ENCODE measurements around the gene CCDC86. TPM values are rescaled to one million over a fixed set of nuclear protein-coding genes. Genes with fewer than 3 reads are reported as not detected.

The CCDC86 gene
- total and polyA plus RNA-seq, 2 of the 4 experiments (the other 2 are of a cell fraction): 9.5 to 34.0 TPM

GRCh38 chr11:60813324-60813723 is 28.6 kb upstream of the CCDC86 start:
- no peaks in the 10 kb centered on the region for H4K20me1 ChIP-seq (ENCODE audit: insufficient read depth, low read length)
- H3K23ac ChIP-seq (ENCODE audit: low read depth, low read length): no peak overlapping the region
- H4K8ac ChIP-seq (ENCODE audit: low read depth in 2 of 2, low read length in 2 of 2): no peak overlapping the region
- H3K27me3 ChIP-seq (ENCODE audit: control insufficient read depth, insufficient read depth, low read length): peaks cover 10% of the 10 kb centered on the region
- H2BK15ac ChIP-seq (ENCODE audit: low read depth, low read length): no peak overlapping the region
- in situ Hi-C loops (cut with MboI; ENCODE audit: low sequenced_read_pairs): no loop called here
- no peak overlapping the region for H3K56ac ChIP-seq (ENCODE audit: extremely low read depth, insufficient read depth, low read length)
- ChIA-PET POLR2A (ENCODE audit: unreplicated experiment) (no interaction called here), CTCF (interaction anchor here (0.8 kb wide), 1 partner anchor 86 kb away, joined by 3 read pairs; no protein-coding TSS in a partner anchor)
- DNase-seq (no peak), ATAC-seq (ENCODE audit: low read depth) (no peak)
- no peak overlapping the region for H2AK5ac ChIP-seq (ENCODE audit: low read depth, low read length)
- peaks cover 8% of the 10 kb centered on the region for H3K9me3 ChIP-seq (ENCODE audit: control insufficient read depth, insufficient read depth, low read length)
- no peaks in the 10 kb centered on the region for H3K79me1 ChIP-seq (ENCODE audit: low read depth in 1 of 2, low read length in 2 of 2)
- H2AFZ ChIP-seq (replicated peaks; ENCODE audit: low read length, poor library complexity): no peak overlapping the region
- no peak overlapping the region for H4K5ac ChIP-seq (ENCODE audit: low read depth, low read length)
- no peak overlapping the region for H2BK120ac ChIP-seq (ENCODE audit: low read depth, low read length)
- no peak overlapping the region for H3K14ac ChIP-seq (replicated peaks; ENCODE audit: low read depth, low read length)
- H3K9ac ChIP-seq (ENCODE audit: low read depth, low read length): no peak overlapping the region
- no peak overlapping the region for H4K91ac ChIP-seq (ENCODE audit: insufficient read depth, low read depth, low read length)
- H3K36me3 ChIP-seq (ENCODE audit: control insufficient read depth, insufficient read depth, low read length): no peaks in the 10 kb centered on the region
- no peak overlapping the region for H3K4me3 ChIP-seq (ENCODE audit: insufficient read depth, low read depth, low read length)
- H3K4me1 ChIP-seq (ENCODE audit: control insufficient read depth, insufficient read depth, low read length): no peaks in the 10 kb centered on the region
- H3K4ac ChIP-seq (ENCODE audit: low read depth, low read length): no peak overlapping the region
- H3K4me2 ChIP-seq (ENCODE audit: low read depth, low read length): no peak overlapping the region
- no peak overlapping the region for H3K18ac ChIP-seq (ENCODE audit: low read depth, low read length)
- no peak overlapping the region for H3K27ac ChIP-seq (ENCODE audit: insufficient read depth, low read length)
- intact Hi-C loops (cut with micrococcal nuclease): no loop called here
- H2AK9ac ChIP-seq (replicated peaks; ENCODE audit: low read depth, low read length, poor library complexity): no peak overlapping the region
- no TSS peak for BruUV-seq (replicated peaks)
- no peaks in the 10 kb centered on the region for H3K9me1 ChIP-seq (ENCODE audit: insufficient read depth, low read length)
- WGBS, 2 experiments (ENCODE audit: extremely low coverage in 2 of 2, insufficient read length in 1 of 2): no CpG with 5 or more reads among the region's 1 CpG
- dilution Hi-C loops (cut with HindIII; ENCODE audit: low sequenced_read_pairs, unreplicated experiment): no loop called here
- TF ChIP-seq BHLHE40 (IDR thresholded peaks at IDR 0.05; ENCODE audit: low read depth, low read length): no peak
- no peak for TF ChIP-seq CEBPB (IDR thresholded peaks at IDR 0.05; ENCODE audit: low read depth, low read length)
- TF ChIP-seq MAFK (IDR thresholded peaks at IDR 0.05; ENCODE audit: low read depth, low read length): no peak
- TF ChIP-seq RCOR1 (IDR thresholded peaks at IDR 0.05; ENCODE audit: insufficient replicate concordance, low read length): no peak
- no peak for TF ChIP-seq ELK1 (IDR thresholded peaks at IDR 0.05; ENCODE audit: borderline replicate concordance, low read depth, low read length)
- TF ChIP-seq, protein P1, sequence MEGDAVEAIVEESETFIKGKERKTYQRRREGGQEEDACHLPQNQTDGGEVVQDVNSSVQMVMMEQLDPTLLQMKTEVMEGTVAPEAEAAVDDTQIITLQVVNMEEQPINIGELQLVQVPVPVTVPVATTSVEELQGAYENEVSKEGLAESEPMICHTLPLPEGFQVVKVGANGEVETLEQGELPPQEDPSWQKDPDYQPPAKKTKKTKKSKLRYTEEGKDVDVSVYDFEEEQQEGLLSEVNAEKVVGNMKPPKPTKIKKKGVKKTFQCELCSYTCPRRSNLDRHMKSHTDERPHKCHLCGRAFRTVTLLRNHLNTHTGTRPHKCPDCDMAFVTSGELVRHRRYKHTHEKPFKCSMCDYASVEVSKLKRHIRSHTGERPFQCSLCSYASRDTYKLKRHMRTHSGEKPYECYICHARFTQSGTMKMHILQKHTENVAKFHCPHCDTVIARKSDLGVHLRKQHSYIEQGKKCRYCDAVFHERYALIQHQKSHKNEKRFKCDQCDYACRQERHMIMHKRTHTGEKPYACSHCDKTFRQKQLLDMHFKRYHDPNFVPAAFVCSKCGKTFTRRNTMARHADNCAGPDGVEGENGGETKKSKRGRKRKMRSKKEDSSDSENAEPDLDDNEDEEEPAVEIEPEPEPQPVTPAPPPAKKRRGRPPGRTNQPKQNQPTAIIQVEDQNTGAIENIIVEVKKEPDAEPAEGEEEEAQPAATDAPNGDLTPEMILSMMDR (conservative IDR thresholded peaks at IDR 0.05; ENCODE audit: low read depth, low read length): no peak
- TF ChIP-seq MAZ (IDR thresholded peaks at IDR 0.05; ENCODE audit: borderline replicate concordance, low read depth, low read length): no peak
- TF ChIP-seq USF2 (IDR thresholded peaks at IDR 0.05; ENCODE audit: low read depth, low read length): no peak
- TF ChIP-seq SMC3 (IDR thresholded peaks at IDR 0.05; ENCODE audit: low read depth, low read length): no peak
- no peak overlapping the region for H2BK20ac ChIP-seq (ENCODE audit: low read depth, low read length)
- no peak overlapping the region for H2BK5ac ChIP-seq (ENCODE audit: low read depth, low read length, poor library complexity, severe bottlenecking)

Data from IMR-90 (cell line).